Esophagus (tissue), 2 donors: ENCODE measurements around the gene TENM4. TPM values are rescaled to one million over a fixed set of nuclear protein-coding genes. Genes with fewer than 3 reads are reported as not detected.

Experiments used
- H3K27ac ChIP-seq, 2 donors: one replicate each; pipeline ENCODE4 v1.5.1; 2013; ENCODE audit warnings: low read depth in 2 of 2, mild to moderate bottlenecking in 2 of 2, inconsistent platforms in 1 of 2, low read length in 1 of 2, moderate library complexity in 1 of 2
- H3K27me3 ChIP-seq, 2 donors: one replicate each; pipeline ENCODE4 v1.6.1; 2013; ENCODE audit warnings: low read length in 2 of 2, control low read depth in 1 of 2, mild to moderate bottlenecking in 1 of 2; ENCODE audit not compliant: insufficient read depth in 2 of 2, control insufficient read depth in 1 of 2
- H3K36me3 ChIP-seq, 2 donors: one replicate each; pipeline ENCODE4 v1.6.1; 2013; ENCODE audit warnings: low read length in 1 of 2; ENCODE audit not compliant: control insufficient read depth in 2 of 2, insufficient read depth in 2 of 2
- H3K4me1 ChIP-seq, 2 donors: one replicate each; pipeline ENCODE4 v1.6.1; 2013; ENCODE audit warnings: low read length in 1 of 2; ENCODE audit not compliant: control insufficient read depth in 2 of 2, insufficient read depth in 2 of 2
- H3K4me3 ChIP-seq, 2 donors: one replicate each; pipeline ENCODE4 v1.5.1; 2013; ENCODE audit warnings: low read length in 2 of 2, mild to moderate bottlenecking in 2 of 2, low read depth in 1 of 2, moderate library complexity in 1 of 2
- H3K9me3 ChIP-seq, 2 donors: one replicate each; pipeline ENCODE4 v1.6.1; 2013; ENCODE audit warnings: mild to moderate bottlenecking in 2 of 2, low read depth in 1 of 2, low read length in 1 of 2, moderate library complexity in 1 of 2; ENCODE audit not compliant: control insufficient read depth in 2 of 2, insufficient read depth in 1 of 2
- WGBS, 2 donors: extraction: QIAGEN DNeasy Blood & Tissue Kit; methylation state at CpG; one replicate each; pipeline ENCODE4 v1.1.7; 2013; 5-methylcytosine and 5-hydroxymethylcytosine counted together
- polyA plus RNA-seq, 2 donors: library from polyadenylated mRNA; stranded (reverse); fragments of 200-250 nt; gene quantifications; one replicate each; pipeline ENCODE4 v1.2.3, GENCODE V29; 2013
- donor health status: healthy with polysubstance abuse.
- donor health status: Bipolar disorder and iron deficiency.

TENM4 gene
- polyA plus RNA-seq, 2 donors, result 1.3 to 4.1 TPM

- 87 to 96% methylated on average over 2 of the region's 2 CpGs for WGBS, 2 donors
- Histone ChIP-seq H3K9me3 (no peaks in the 10 kb centered on the region), H3K27me3 (no peaks in the 10 kb centered on the region), H3K36me3 (no peaks in the 10 kb centered on the region), H3K4me1 (no peaks in the 10 kb centered on the region), H3K27ac (no peak overlapping the region), H3K4me3 (no peak overlapping the region)
Observed at GRCh38 chr11:79208126-79208525, 232.7 kb downstream of the TENM4 start.

GRCh38 chr11:79206951-79207350, 233.9 kb downstream of the TENM4 start:
- Histone ChIP-seq H3K4me1 (no peaks in the 10 kb centered on the region), H3K4me3 (no peak overlapping the region), H3K36me3 (no peaks in the 10 kb centered on the region), H3K9me3 (no peaks in the 10 kb centered on the region), H3K27ac (no peak overlapping the region), H3K27me3 (no peaks in the 10 kb centered on the region)
- WGBS, 2 donors, result 62 to 71% methylated on average over 4 of the region's 4 CpGs

- no peaks in the 10 kb centered on the region for H3K27me3 ChIP-seq
- no peaks in the 10 kb centered on the region for H3K36me3 ChIP-seq
- no peaks in the 10 kb centered on the region for H3K4me1 ChIP-seq
- H3K9me3 ChIP-seq, result no peaks in the 10 kb centered on the region
- no peak overlapping the region for H3K4me3 ChIP-seq
- 94 to 100% methylated on average over 1 of the region's 1 CpG for WGBS, 2 donors
- H3K27ac ChIP-seq, result no peak overlapping the region
Observed at GRCh38 chr11:79205786-79206185, 235.0 kb downstream of the TENM4 start.

GRCh38 chr11:79201677-79202347, 239.0 kb downstream of the TENM4 start:
- no peak overlapping the region for H3K27ac ChIP-seq
- no peaks in the 10 kb centered on the region for H3K36me3 ChIP-seq
- H3K4me3 ChIP-seq, result no peak overlapping the region
- H3K4me1 ChIP-seq, result peaks cover 0 to 4% of the 10 kb centered on the region in 2 donors
- no peaks in the 10 kb centered on the region for H3K9me3 ChIP-seq
- no peaks in the 10 kb centered on the region for H3K27me3 ChIP-seq
- WGBS, 2 donors, result 54 to 71% methylated on average over 3 of the region's 3 CpGs

- Histone ChIP-seq H3K36me3 (no peaks in the 10 kb centered on the region), H3K4me1 (peaks cover 0 to 13% of the 10 kb centered on the region in 2 donors), H3K27me3 (no peaks in the 10 kb centered on the region), H3K27ac (no peak overlapping the region), H3K4me3 (no peak overlapping the region), H3K9me3 (no peaks in the 10 kb centered on the region)
- WGBS, 2 donors, result 74 to 79% methylated on average over 5 of the region's 5 CpGs
Observed at GRCh38 chr11:79200398-79201070, 240.3 kb downstream of the TENM4 start.

GRCh38 chr11:79199729-79200354, 241.0 kb downstream of the TENM4 start:
- Histone ChIP-seq H3K4me3 (no peak overlapping the region), H3K9me3 (no peaks in the 10 kb centered on the region), H3K36me3 (no peaks in the 10 kb centered on the region), H3K27me3 (no peaks in the 10 kb centered on the region), H3K27ac (no peak overlapping the region), H3K4me1 (peaks cover 0 to 13% of the 10 kb centered on the region in 2 donors)
- 76 to 81% methylated on average over 7 of the region's 7 CpGs for WGBS, 2 donors

GRCh38 chr11:79198898-79199250, 242.0 kb downstream of the TENM4 start:
- peaks cover 0 to 13% of the 10 kb centered on the region in 2 donors for H3K4me1 ChIP-seq
- no peaks in the 10 kb centered on the region for H3K36me3 ChIP-seq
- no peak overlapping the region for H3K4me3 ChIP-seq
- no peaks in the 10 kb centered on the region for H3K27me3 ChIP-seq
- 40 to 55% methylated on average over 3 of the region's 3 CpGs for WGBS, 2 donors
- H3K27ac ChIP-seq, result no peak overlapping the region
- H3K9me3 ChIP-seq, result no peaks in the 10 kb centered on the region

- H3K9me3 ChIP-seq, result no peaks in the 10 kb centered on the region
- no peaks in the 10 kb centered on the region for H3K27me3 ChIP-seq
- no peak overlapping the region for H3K27ac ChIP-seq
- no peaks in the 10 kb centered on the region for H3K36me3 ChIP-seq
- WGBS, 2 donors, result 86 to 88% methylated on average over 7 of the region's 7 CpGs
- H3K4me1 ChIP-seq, result peaks cover 0 to 13% of the 10 kb centered on the region in 2 donors
- no peak overlapping the region for H3K4me3 ChIP-seq
Observed at GRCh38 chr11:79198203-79198897, 242.5 kb downstream of the TENM4 start.

GRCh38 chr11:79196950-79197349, 243.9 kb downstream of the TENM4 start:
- Histone ChIP-seq H3K36me3 (no peaks in the 10 kb centered on the region), H3K4me1 (peaks cover 0 to 13% of the 10 kb centered on the region in 2 donors), H3K9me3 (no peaks in the 10 kb centered on the region), H3K27me3 (no peaks in the 10 kb centered on the region), H3K27ac (peak overlapping the region; percentile 14 to 62), H3K4me3 (no peak overlapping the region)
- 50 to 79% methylated on average over 4 of the region's 4 CpGs for WGBS, 2 donors
